H1 (cell line): Measurements from ENCODE around the gene GP5. TPM values are rescaled to one million over a fixed set of nuclear protein-coding genes. Genes with fewer than 3 reads are reported as not detected.

Experiments used
- CTCF ChIA-PET: fragments of 300-600 bp; sonication (Branson Sonifier 250); formaldehyde crosslinking; loops from one replicate; lab custom pipeline; 2021; ENCODE audit not compliant: partially characterized antibody; lab: Charles Lee
- POLR2A ChIA-PET: fragments of 300-600 bp; sonication (Branson Sonifier 250); formaldehyde crosslinking; loops from one replicate; lab custom pipeline; 2021; ENCODE audit warnings: inconsistent platforms; ENCODE audit not compliant: partially characterized antibody; lab: Charles Lee
- DNase-seq, 2 experiments: peaks; one replicate each; pipeline versions ENCODE4 v3.0.0 to v3.0.0-alpha.2; 2010 to 2022; ENCODE audit warnings: low spot score in 2 of 2, low read depth in 1 of 2, mixed read lengths in 1 of 2
- FAIRE-seq: peaks from 2 replicates; lab custom pipeline; 2011; peaks lifted over from hg19 to GRCh38; lab: Jason Lieb, UNC
- H2AFZ ChIP-seq: 2 replicates; pipeline ENCODE4 v1.8.1; 2012; ENCODE audit warnings: low read length, inconsistent platforms
- H2AK5ac ChIP-seq: 2 replicates; pipeline ENCODE4 v1.6.1; 2013; ENCODE audit warnings: low read depth, low read length
- H2BK120ac ChIP-seq: replicated peaks from 2 replicates; pipeline ENCODE3; 2013; ENCODE audit warnings: low read depth, low read length, inconsistent platforms
- H2BK12ac ChIP-seq: 2 replicates; pipeline ENCODE4 v1.6.1; 2013; ENCODE audit warnings: low read depth, low read length
- H2BK15ac ChIP-seq: 2 replicates; pipeline ENCODE4 v1.6.1; 2013; ENCODE audit warnings: low read length
- H2BK20ac ChIP-seq: 2 replicates; pipeline ENCODE4 v1.6.1; 2013; ENCODE audit warnings: low read length
- H2BK5ac ChIP-seq: 2 replicates; pipeline ENCODE4 v1.6.1; 2013; ENCODE audit warnings: low read depth, low read length
- H3K14ac ChIP-seq: 2 replicates; pipeline ENCODE4 v1.6.1; 2013; ENCODE audit warnings: inconsistent platforms; ENCODE audit not compliant: insufficient read length
- H3K18ac ChIP-seq: 2 replicates; pipeline ENCODE4 v1.6.1; 2013; ENCODE audit warnings: low read length; ENCODE audit errors: extremely low read depth
- H3K23ac ChIP-seq: 2 replicates; pipeline ENCODE4 v1.6.1; 2013; ENCODE audit warnings: inconsistent platforms; ENCODE audit not compliant: insufficient read length
- H3K23me2 ChIP-seq: 2 replicates; pipeline ENCODE4 v1.6.1; 2013; ENCODE audit warnings: low read depth, low read length
- H3K27ac ChIP-seq: 2 replicates; pipeline ENCODE4 v1.6.1; 2011; ENCODE audit warnings: low read depth, low read length, inconsistent platforms
- H3K27me3 ChIP-seq, 4 experiments: replicated peaks in 1 of 4; 1 replicate in 1 of 4; 2 replicates in 3 of 4; pipeline versions ENCODE4 v1.6.1 to v1.8.1; 2011 to 2013; ENCODE audit warnings: low read length in 3 of 4, mild to moderate bottlenecking in 3 of 4, inconsistent platforms in 2 of 4, mixed read lengths in 2 of 4, moderate library complexity in 1 of 4; ENCODE audit not compliant: control insufficient read depth in 3 of 4, insufficient read depth in 3 of 4; ENCODE audit errors: extremely low read depth in 1 of 4
- H3K36me3 ChIP-seq, 4 experiments: 2 replicates each; pipeline versions ENCODE4 v1.6.1 to v1.8.1; 2011 to 2013; ENCODE audit warnings: mild to moderate bottlenecking in 4 of 4, low read length in 3 of 4, moderate library complexity in 2 of 4, control low read depth in 1 of 4, inconsistent platforms in 1 of 4; ENCODE audit not compliant: insufficient read depth in 4 of 4, control insufficient read depth in 2 of 4
- H3K4ac ChIP-seq: replicated peaks from 2 replicates; pipeline ENCODE3; 2013; ENCODE audit warnings: low read length, low read depth, mixed read lengths, inconsistent platforms; ENCODE audit not compliant: insufficient read length
- H3K4me1 ChIP-seq, 4 experiments: replicated peaks in 1 of 4; 1 replicate in 1 of 4; 2 replicates in 3 of 4; pipeline versions ENCODE4 v1.6.1 to v1.8.1; 2011 to 2013; ENCODE audit warnings: low read length in 3 of 4, inconsistent platforms in 2 of 4, mixed read lengths in 1 of 4; ENCODE audit not compliant: insufficient read depth in 4 of 4, control insufficient read depth in 3 of 4
- H3K4me2 ChIP-seq, 2 experiments: 2 replicates each; pipeline versions ENCODE4 v1.6.1 to v1.8.1; 2011 to 2013; ENCODE audit warnings: low read depth in 2 of 2, low read length in 2 of 2, control low read depth in 1 of 2, inconsistent platforms in 1 of 2, mild to moderate bottlenecking in 1 of 2; ENCODE audit not compliant: insufficient read depth in 1 of 2
- H3K4me3 ChIP-seq, 4 experiments: fragments of 200-600, 300-600 bp in 1 of 4; sonication (generic), shearing (Covaris generic), sonication (Bioruptor Twin) in 1 of 4; 2 replicates each; pipeline versions ENCODE4 v1.5.1 to v1.8.1; 2011 to 2016; ENCODE audit warnings: low read length in 4 of 4, low read depth in 3 of 4, control low read depth in 2 of 4, inconsistent platforms in 2 of 4, mild to moderate bottlenecking in 2 of 4, mixed read lengths in 1 of 4, moderate library complexity in 1 of 4; ENCODE audit not compliant: insufficient read depth in 2 of 4; ENCODE audit errors: extremely low read depth in 1 of 4
- H3K56ac ChIP-seq: replicated peaks from 2 replicates; pipeline ENCODE3; 2013; ENCODE audit warnings: low read depth, mild to moderate bottlenecking, mixed read lengths, low read length, inconsistent platforms; ENCODE audit not compliant: insufficient read length
- H3K79me1 ChIP-seq: 2 replicates; pipeline ENCODE4 v1.6.1; 2013; ENCODE audit warnings: low read depth, low read length, control low read depth
- H3K79me2 ChIP-seq, 2 experiments: 2 replicates each; pipeline versions ENCODE4 v1.6.1 to v1.8.1; 2012 to 2013; ENCODE audit warnings: low read length in 2 of 2, mild to moderate bottlenecking in 2 of 2, inconsistent platforms in 1 of 2; ENCODE audit not compliant: insufficient read depth in 2 of 2, control insufficient read depth in 1 of 2
- H3K9ac ChIP-seq, 4 experiments: replicated peaks in 1 of 4; 1 replicate in 1 of 4; 2 replicates in 3 of 4; pipeline versions ENCODE4 v1.6.1 to v1.8.1; 2011 to 2013; ENCODE audit warnings: low read depth in 3 of 4, low read length in 3 of 4, control low read depth in 2 of 4, mild to moderate bottlenecking in 2 of 4, moderate library complexity in 2 of 4, inconsistent platforms in 1 of 4; ENCODE audit errors: extremely low read depth in 1 of 4
- H3K9me3 ChIP-seq, 2 experiments: 2 replicates each; pipeline versions ENCODE4 v1.6.1 to v1.8.1; 2012 to 2013; ENCODE audit warnings: mild to moderate bottlenecking in 2 of 2, moderate library complexity in 2 of 2, control low read depth in 1 of 2, inconsistent platforms in 1 of 2, low read depth in 1 of 2, low read length in 1 of 2, mixed read lengths in 1 of 2; ENCODE audit not compliant: insufficient read depth in 2 of 2
- H4K20me1 ChIP-seq, 2 experiments: replicated peaks in 1 of 2; 2 replicates each; pipeline versions ENCODE3 to v1.8.1; 2011 to 2013; ENCODE audit warnings: inconsistent platforms in 2 of 2, low read length in 2 of 2, mild to moderate bottlenecking in 1 of 2; ENCODE audit not compliant: insufficient read depth in 2 of 2, control insufficient read depth in 1 of 2
- H4K5ac ChIP-seq: 2 replicates; pipeline ENCODE4 v1.6.1; 2013; ENCODE audit warnings: low read length, low read depth, mixed read lengths, inconsistent platforms; ENCODE audit not compliant: insufficient read length
- H4K8ac ChIP-seq: 2 replicates; pipeline ENCODE4 v1.8.0; 2013; ENCODE audit warnings: mild to moderate bottlenecking, moderate library complexity, low read length, inconsistent platforms; ENCODE audit not compliant: insufficient read depth; ENCODE audit errors: extremely low read depth
- H4K91ac ChIP-seq: replicated peaks from 2 replicates; pipeline ENCODE3; 2013; ENCODE audit warnings: low read length, mixed read lengths, inconsistent platforms; ENCODE audit not compliant: insufficient read length
- SIX5 ChIP-seq: IDR thresholded peaks from 2 replicates; pipeline ENCODE4 v1.6.1; 2011; ENCODE audit warnings: mild to moderate bottlenecking, low read depth, low read length
- SP4 ChIP-seq: IDR thresholded peaks from 2 replicates; pipeline ENCODE4 v1.6.1; 2012; ENCODE audit warnings: low read length, inconsistent platforms
- TCF12 ChIP-seq: IDR thresholded peaks from 2 replicates; pipeline ENCODE4 v1.6.1; 2011; ENCODE audit warnings: low read depth, mild to moderate bottlenecking, low read length
- WGBS, 2 experiments: shearing (Covaris generic) in 1 of 2; methylation state at CpG; one replicate each; pipeline versions ENCODE4 v1.1.6 to v1.1.7; 2013 to 2015; ENCODE audit warnings: low lambda C conversion rate in 2 of 2, mixed read lengths in 2 of 2, inconsistent platforms in 1 of 2, low coverage in 1 of 2, missing lambda C conversion rate in 1 of 2; ENCODE audit not compliant: insufficient replicate concordance in 2 of 2, insufficient coverage in 1 of 2, insufficient read length in 1 of 2; ENCODE audit errors: extremely low coverage in 1 of 2, missing lambda C conversion rate in 1 of 2; 5-methylcytosine and 5-hydroxymethylcytosine counted together
- polyA plus RNA-seq, 7 experiments: library from polyadenylated mRNA; depleted of rRNA in 3 of 7; stranded (reverse) in 5 of 7; unstranded in 2 of 7; fragments of >200 nt in 5 of 7; fragments of 200-250 nt in 2 of 7; gene quantifications; 1 replicate in 5 of 7; 2 replicates in 1 of 7; 4 replicates in 1 of 7; pipeline versions ENCODE4 v1.2.1 to v1.2.3, GENCODE V29; 2011 to 2013; ENCODE audit warnings: missing spikeins in 2 of 7, mixed read lengths in 2 of 7
- total RNA-seq: library from RNA; stranded (reverse); fragmentation: NEBNext Ultra II Directional; extraction: Animal tissue kit (Norgen Biotek cat#: 25700); gene quantifications from 2 replicates; pipeline ENCODE4 v1.2.1, GENCODE V29; 2021

The GP5 gene
- total and polyA plus RNA-seq, 2 of the 8 experiments (the other 6 are each of a cell fraction or from before 2014, with no cell fraction given), result 0.13 to 0.14 TPM

- Histone ChIP-seq H4K5ac (no peak overlapping the region), H3K18ac (no peak overlapping the region), H2BK120ac (no peak overlapping the region), H3K4me3 (no peak overlapping the region), H3K14ac (no peak overlapping the region), H3K9me3 (no peaks in the 10 kb centered on the region), H3K9ac (no peak overlapping the region), H3K23me2 (no peaks in the 10 kb centered on the region), H4K8ac (no peak overlapping the region), H2BK12ac (no peak overlapping the region), H3K79me1 (no peaks in the 10 kb centered on the region), H3K4me1 (no peaks in the 10 kb centered on the region), H4K20me1 (no peaks in the 10 kb centered on the region), H3K4ac (no peak overlapping the region), H4K91ac (no peak overlapping the region), H3K4me2 (no peak overlapping the region), H3K27me3 (peaks cover 0 to 2% (median 0%) of the 10 kb centered on the region in 4 experiments; a peak in 1 of 7 replicates), H3K36me3 (peaks cover 2 to 68% (median 33%) of the 10 kb centered on the region in 4 experiments), H3K27ac (no peak overlapping the region), H2AFZ (no peak overlapping the region), H2BK15ac (no peak overlapping the region), H2BK5ac (no peak overlapping the region), H3K23ac (no peak overlapping the region), H3K79me2 (no peaks in the 10 kb centered on the region), H3K56ac (no peak overlapping the region), H2BK20ac (no peak overlapping the region), H2AK5ac (no peak overlapping the region)
- ChIA-PET CTCF (interaction anchor here (0.6 to 2.0 kb wide), 6 partner anchors 25 to 127 kb away, joined by 3 to 8 read pairs (median 4); no protein-coding TSS in a partner anchor), POLR2A (no interaction called here)
- no peak for FAIRE-seq
- no peak for DNase-seq
- WGBS, 2 experiments, result 93% methylated on average over 4 of the region's 4 CpGs; no CpG with 5 or more reads in 1 of the 2 experiments
- no peak for TF ChIP-seq TCF12
- TF ChIP-seq SP4, result no peak
- TF ChIP-seq SIX5, result no peak
These were observed 47.7 kb upstream of the GP5 start for GRCh38 chr3:194446754-194447153.
